WTC11 (cell line): Measurements from ENCODE around the gene CPNE6. TPM values are rescaled to one million over a fixed set of nuclear protein-coding genes. Genes with fewer than 3 reads are reported as not detected.

Source experiments
- ATAC-seq: fragments of 200-7000 bp; cut with Tn5 transposase; 2 replicates; pipeline ENCODE4 v1.10.0; 2021; ENCODE audit warnings: mild to moderate bottlenecking, moderate library complexity
- CTCF ChIA-PET: fragments of 300-600 bp; sonication (Branson Sonifier 250); formaldehyde crosslinking; loops from one replicate; lab custom pipeline; 2021; ENCODE audit warnings: antibody characterized with exemption; lab: Charles Lee
- POLR2A ChIA-PET: fragments of 350-600 bp; sonication (Branson Sonifier 250); formaldehyde crosslinking; loops from one replicate; lab custom pipeline; 2021; ENCODE audit warnings: antibody characterized with exemption; lab: Charles Lee
- DNase-seq: peaks from one replicate; pipeline ENCODE4 v3.0.0; 2021; ENCODE audit warnings: low spot score
- H3K27ac Mint-ChIP-seq: 2 replicates; pipeline ENCODE4 v1.8.0; 2021; ENCODE audit warnings: mixed read lengths
- H3K27me3 Mint-ChIP-seq: 2 replicates; pipeline ENCODE4 v1.8.0; 2021; ENCODE audit warnings: low read depth, mild to moderate bottlenecking, moderate library complexity, mixed read lengths
- H3K36me3 Mint-ChIP-seq: 2 replicates; pipeline ENCODE4 v1.8.0; 2021; ENCODE audit warnings: mixed read lengths
- H3K4me1 Mint-ChIP-seq: 2 replicates; pipeline ENCODE4 v1.8.0; 2022; ENCODE audit warnings: mixed read lengths
- H3K4me3 Mint-ChIP-seq: 2 replicates; pipeline ENCODE4 v1.8.0; 2021; ENCODE audit warnings: mild to moderate bottlenecking, moderate library complexity, mixed read lengths
- H3K9me3 Mint-ChIP-seq: 2 replicates; pipeline ENCODE4 v1.8.0; 2021; ENCODE audit warnings: mixed read lengths
- ARID4B ChIP-seq: sonication (generic); formaldehyde crosslinking; IDR thresholded peaks from 2 replicates; pipeline ENCODE4 v1.8.0; 2023; ENCODE audit warnings: missing genetic modification reagents, mild to moderate bottlenecking, borderline replicate concordance
- ATF1 ChIP-seq: sonication (generic); formaldehyde crosslinking; IDR thresholded peaks from 2 replicates; pipeline ENCODE4 v1.8.1; 2023; ENCODE audit warnings: mild to moderate bottlenecking, moderate library complexity, missing genetic modification reagents
- CBFB ChIP-seq: sonication (generic); formaldehyde crosslinking; IDR thresholded peaks from 2 replicates; pipeline ENCODE4 v1.8.1; 2022; ENCODE audit warnings: mild to moderate bottlenecking, low read depth, missing genetic modification reagents
- E2F5 ChIP-seq: sonication (generic); formaldehyde crosslinking; IDR thresholded peaks from 2 replicates; pipeline ENCODE4 v1.8.1; 2022; ENCODE audit warnings: mild to moderate bottlenecking, moderate library complexity, missing genetic modification reagents
- FOXP1 ChIP-seq: sonication (generic); formaldehyde crosslinking; IDR thresholded peaks from 2 replicates; pipeline ENCODE4 v1.8.0; 2022; ENCODE audit warnings: missing genetic modification reagents, mild to moderate bottlenecking, moderate library complexity, borderline replicate concordance
- KAT7 ChIP-seq: sonication (generic); formaldehyde crosslinking; IDR thresholded peaks from 2 replicates; pipeline ENCODE4 v1.8.1; 2023; ENCODE audit warnings: missing genetic modification reagents, mild to moderate bottlenecking, borderline replicate concordance
- MXD4 ChIP-seq: fragments of 250-450 bp; sonication (Bioruptor Pico); IDR thresholded peaks from 2 replicates; pipeline ENCODE4 v1.8.0; 2021; ENCODE audit warnings: mild to moderate bottlenecking, moderate library complexity, borderline replicate concordance
- NFE2L1 ChIP-seq: sonication (generic); formaldehyde crosslinking; IDR thresholded peaks from 2 replicates; pipeline ENCODE4 v1.8.1; 2023; ENCODE audit warnings: missing genetic modification reagents
- RORB ChIP-seq: fragments of 250-450 bp; sonication (Bioruptor Pico); IDR thresholded peaks from 2 replicates; pipeline ENCODE4 v1.9.0; 2021; ENCODE audit warnings: mild to moderate bottlenecking
- STAT6 ChIP-seq: sonication (generic); formaldehyde crosslinking; conservative IDR thresholded peaks from 2 replicates; pipeline ENCODE4 v1.8.1; 2023; ENCODE audit warnings: mild to moderate bottlenecking, low read depth, missing genetic modification reagents, moderate library complexity
- ZNF532 ChIP-seq: fragments of 250-450 bp; sonication (Bioruptor Pico); IDR thresholded peaks from 2 replicates; pipeline ENCODE4 v1.9.0; 2021; ENCODE audit warnings: mild to moderate bottlenecking, borderline replicate concordance
- total RNA-seq: library from RNA; stranded (reverse); gene quantifications from 3 replicates; pipeline ENCODE4 v1.2.3, GENCODE V29; 2021
- TF ChIP-seq, protein P1 (sequence below): fragments of 200-600 bp; IDR thresholded peaks from 2 replicates; pipeline ENCODE4 v1.8.0; 2022; ENCODE audit warnings: antibody characterized with exemption
- TF ChIP-seq, protein P2 (sequence below): sonication (generic); formaldehyde crosslinking; IDR thresholded peaks from 2 replicates; pipeline ENCODE4 v1.8.0; 2022; ENCODE audit warnings: mild to moderate bottlenecking, missing genetic modification reagents

CPNE6 gene
- total RNA-seq, 1 experiment from 2014 or later: not detected

- no peaks in the 10 kb centered on the region for H3K9me3 Mint-ChIP-seq
- ChIA-PET POLR2A (no interaction called here), CTCF (interaction anchor here (1.2 to 2.7 kb wide), 3 partner anchors 22 to 31 kb away, joined by 3 to 17 read pairs (median 7); no protein-coding TSS in a partner anchor)
- peaks cover 14% of the 10 kb centered on the region for H3K4me1 Mint-ChIP-seq
- no peak for DNase-seq
- TF ChIP-seq RORB (CRISPR knock-in tag) (no peak), CBFB (no peak), ZNF532 (CRISPR knock-in tag) (no peak), NFE2L1 (CRISPR knock-in tag) (no peak), ARID4B (CRISPR knock-in tag) (no peak), ATF1 (no peak)
- TF ChIP-seq, protein P1, sequence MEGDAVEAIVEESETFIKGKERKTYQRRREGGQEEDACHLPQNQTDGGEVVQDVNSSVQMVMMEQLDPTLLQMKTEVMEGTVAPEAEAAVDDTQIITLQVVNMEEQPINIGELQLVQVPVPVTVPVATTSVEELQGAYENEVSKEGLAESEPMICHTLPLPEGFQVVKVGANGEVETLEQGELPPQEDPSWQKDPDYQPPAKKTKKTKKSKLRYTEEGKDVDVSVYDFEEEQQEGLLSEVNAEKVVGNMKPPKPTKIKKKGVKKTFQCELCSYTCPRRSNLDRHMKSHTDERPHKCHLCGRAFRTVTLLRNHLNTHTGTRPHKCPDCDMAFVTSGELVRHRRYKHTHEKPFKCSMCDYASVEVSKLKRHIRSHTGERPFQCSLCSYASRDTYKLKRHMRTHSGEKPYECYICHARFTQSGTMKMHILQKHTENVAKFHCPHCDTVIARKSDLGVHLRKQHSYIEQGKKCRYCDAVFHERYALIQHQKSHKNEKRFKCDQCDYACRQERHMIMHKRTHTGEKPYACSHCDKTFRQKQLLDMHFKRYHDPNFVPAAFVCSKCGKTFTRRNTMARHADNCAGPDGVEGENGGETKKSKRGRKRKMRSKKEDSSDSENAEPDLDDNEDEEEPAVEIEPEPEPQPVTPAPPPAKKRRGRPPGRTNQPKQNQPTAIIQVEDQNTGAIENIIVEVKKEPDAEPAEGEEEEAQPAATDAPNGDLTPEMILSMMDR: no peak
- TF ChIP-seq, protein P2, sequence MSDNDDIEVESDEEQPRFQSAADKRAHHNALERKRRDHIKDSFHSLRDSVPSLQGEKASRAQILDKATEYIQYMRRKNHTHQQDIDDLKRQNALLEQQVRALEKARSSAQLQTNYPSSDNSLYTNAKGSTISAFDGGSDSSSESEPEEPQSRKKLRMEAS (CRISPR knock-in tag): no peak
- H3K36me3 Mint-ChIP-seq: no peaks in the 10 kb centered on the region
- no peak for ATAC-seq
- no peak overlapping the region for H3K27ac Mint-ChIP-seq
- H3K27me3 Mint-ChIP-seq: peaks cover 21% of the 10 kb centered on the region
- H3K4me3 Mint-ChIP-seq: no peak overlapping the region
These were observed 15.6 kb downstream of the CPNE6 start for GRCh38 chr14:24087004-24087403.

- peaks cover 15% of the 10 kb centered on the region for H3K27me3 Mint-ChIP-seq
- ChIA-PET CTCF (interaction anchor here (0.6 to 11.7 kb wide), 5 partner anchors 8 to 36 kb away, joined by 3 to 320 read pairs (median 8); partner anchors contain the start of genes CARMIL3 and CPNE6), POLR2A (no interaction called here)
- ATAC-seq: no peak
- no peak overlapping the region for H3K4me3 Mint-ChIP-seq
- DNase-seq: no peak
- TF ChIP-seq STAT6 (CRISPR knock-in tag) (no peak), MXD4 (no peak), FOXP1 (CRISPR knock-in tag) (no peak), E2F5 (CRISPR knock-in tag) (no peak), KAT7 (CRISPR knock-in tag) (no peak)
- H3K27ac Mint-ChIP-seq: no peak overlapping the region
- no peaks in the 10 kb centered on the region for H3K9me3 Mint-ChIP-seq
- no peaks in the 10 kb centered on the region for H3K36me3 Mint-ChIP-seq
- peaks cover 13% of the 10 kb centered on the region for H3K4me1 Mint-ChIP-seq
These were observed 16.7 kb downstream of the CPNE6 start for GRCh38 chr14:24088095-24088494.
